GM19193 (cell line): ENCODE results near the gene HBG1.
"Not testable (repeated sequence)": the region's sequence is repeated elsewhere in the genome, so short reads cannot be mapped to it uniquely, and the experiment has no call there.

ENCODE experiments used
- POLR2A ChIP-seq: IDR thresholded peaks from 4 replicates; pipeline ENCODE4 v1.6.1; 2011; ENCODE audit not compliant: insufficient read depth, insufficient read length; ENCODE audit errors: extremely low read depth

Gene HBG1

GRCh38 chr11:5257296-5257695, 7.6 kb upstream of the HBG1 start:
- no peak for TF ChIP-seq POLR2A

GRCh38 chr11:5254646-5255413, 5.2 kb upstream of the HBG1 start, which contains the start of gene HBG2:
Gene HBG2 (minus strand): TSS chr11:5254781. CDS start chr11:5254728, 53 bp downstream.
- TF ChIP-seq POLR2A, result not testable (repeated sequence)

GRCh38 chr11:5252919-5253265, 3.2 kb upstream of the HBG1 start:
- TF ChIP-seq POLR2A, result no peak

GRCh38 chr11:5252192-5252918, 2.7 kb upstream of the HBG1 start:
- TF ChIP-seq POLR2A, result no peak

- TF ChIP-seq POLR2A, result no peak
Observed at GRCh38 chr11:5251746-5252145, 2.1 kb upstream of the HBG1 start.

GRCh38 chr11:5250543-5251204, 1.0 kb upstream of the HBG1 start:
- TF ChIP-seq POLR2A, result no peak

- TF ChIP-seq POLR2A, result no peak
Observed at GRCh38 chr11:5247472-5248192, 2.0 kb downstream of the HBG1 start.

GRCh38 chr11:5246772-5247471, 2.7 kb downstream of the HBG1 start:
- TF ChIP-seq POLR2A, result no peak

- no peak for TF ChIP-seq POLR2A
Observed at GRCh38 chr11:5245155-5245554, 4.5 kb downstream of the HBG1 start.

GRCh38 chr11:5243816-5244180, 5.9 kb downstream of the HBG1 start:
- no peak for TF ChIP-seq POLR2A

GRCh38 chr11:5242933-5243815, 6.5 kb downstream of the HBG1 start:
- no peak for TF ChIP-seq POLR2A

GRCh38 chr11:5242208-5242607, 7.4 kb downstream of the HBG1 start:
- TF ChIP-seq POLR2A, result no peak

GRCh38 chr11:5241458-5241857, 8.2 kb downstream of the HBG1 start:
- no peak for TF ChIP-seq POLR2A
